GM12878 (cell line): ENCODE measurements around the gene NFIX. TPM values are rescaled to one million over a fixed set of nuclear protein-coding genes. Genes with fewer than 3 reads are reported as not detected.

ENCODE experiments used
- ATAC-seq: fragments of 200-7000 bp; cut with Tn5 transposase; 3 replicates; pipeline ENCODE4 v1.9.1; 2020; ENCODE audit warnings: mild to moderate bottlenecking, moderate library complexity
- BruUV-seq: library from RNA; stranded (reverse); fragments of 400-500 nt; replicated peaks from 2 replicates; lab custom pipeline; 2021; lab: Mats Ljungman, UMichigan
- CTCF ChIA-PET: fragments of 300-600 bp; sonication (Branson Sonifier 250); formaldehyde crosslinking; extraction: SDS; loops from one replicate; lab custom pipeline; 2021; ENCODE audit warnings: inconsistent platforms; lab: Yijun Ruan, JAX
- POLR2A ChIA-PET: fragments of 350-600 bp; formaldehyde crosslinking; extraction: SDS; loops from one replicate; lab custom pipeline; 2021; ENCODE audit warnings: inconsistent platforms; lab: Charles Lee
- RAD21 ChIA-PET: fragments of 300-600 bp; sonication (Branson Sonifier 250); formaldehyde crosslinking; loops from one replicate; lab custom pipeline; 2023; ENCODE audit warnings: antibody characterized with exemption; ENCODE audit not compliant: unreplicated experiment; lab: Charles Lee
- SMC1A ChIA-PET: fragments of 300-600 bp; sonication (Branson Sonifier 250); formaldehyde crosslinking; loops from one replicate; lab custom pipeline; 2023; ENCODE audit not compliant: unreplicated experiment, uncharacterized antibody; lab: Charles Lee
- DNase-seq: peaks from one replicate; pipeline ENCODE4 v3.0.0-alpha.2; 2011; ENCODE audit warnings: low read depth, low spot score
- FAIRE-seq: peaks from 3 replicates; lab custom pipeline; 2011; peaks lifted over from hg19 to GRCh38; lab: Jason Lieb, UNC
- H2AFZ ChIP-seq: 2 replicates; pipeline ENCODE4 v1.6.0; 2011; ENCODE audit warnings: low read depth, low read length, control low read depth; ENCODE audit not compliant: control insufficient read depth
- H3K27ac ChIP-seq: 2 replicates; pipeline ENCODE4 v1.5.1; 2011; ENCODE audit warnings: control low read depth; ENCODE audit not compliant: control insufficient read depth, insufficient read depth
- H3K27me3 ChIP-seq, 2 experiments: replicated peaks in 1 of 2; 2 replicates each; pipeline versions ENCODE4 v1.6.0 to v1.6.1; 2011; ENCODE audit warnings: low read length in 1 of 2; ENCODE audit not compliant: control insufficient read depth in 2 of 2, insufficient read depth in 2 of 2
- H3K36me3 ChIP-seq, 2 experiments: 2 replicates each; pipeline ENCODE4 v1.5.1; 2011; ENCODE audit warnings: low read length in 1 of 2; ENCODE audit not compliant: control insufficient read depth in 2 of 2, insufficient read depth in 2 of 2
- H3K4me1 ChIP-seq: 2 replicates; pipeline ENCODE4 v1.6.1; 2011; ENCODE audit warnings: mild to moderate bottlenecking, low read length, moderate library complexity, mixed read lengths; ENCODE audit not compliant: control insufficient read depth, insufficient read depth
- H3K4me2 ChIP-seq: 2 replicates; pipeline ENCODE4 v1.6.0; 2011; ENCODE audit warnings: control low read depth; ENCODE audit not compliant: control insufficient read depth, insufficient read depth
- H3K4me3 ChIP-seq: fragments of 200-600 bp; sonication (generic); 2 replicates; pipeline ENCODE4 v1.5.1; 2016
- H3K79me2 ChIP-seq: 2 replicates; pipeline ENCODE4 v1.6.0; 2011; ENCODE audit warnings: low read length; ENCODE audit not compliant: control insufficient read depth, insufficient read depth
- H3K9ac ChIP-seq: 2 replicates; pipeline ENCODE4 v1.8.0; 2011; ENCODE audit warnings: low read length, control low read depth, mixed read lengths; ENCODE audit not compliant: control insufficient read depth, insufficient read depth
- H3K9me3 ChIP-seq: replicated peaks from 3 replicates; pipeline ENCODE4 v1.5.1; 2011; ENCODE audit warnings: mild to moderate bottlenecking, low read length; ENCODE audit not compliant: control insufficient read depth, insufficient read depth
- H4K20me1 ChIP-seq: 2 replicates; pipeline ENCODE4 v1.6.0; 2011; ENCODE audit not compliant: control insufficient read depth, insufficient read depth
- BCLAF1 ChIP-seq: fragments of 450-650 bp; IDR thresholded peaks from 2 replicates; pipeline ENCODE4 v1.6.1; 2017; ENCODE audit warnings: antibody characterized with exemption, mild to moderate bottlenecking, moderate library complexity
- CTCF ChIP-seq, 3 experiments: IDR thresholded peaks in 2 of 3; conservative IDR thresholded peaks in 1 of 3; 2 replicates each; pipeline ENCODE4 v1.5.1; 2011; ENCODE audit warnings: low read depth in 3 of 3, low read length in 3 of 3, mild to moderate bottlenecking in 3 of 3, control low read depth in 2 of 3, moderate library complexity in 2 of 3, inconsistent platforms in 1 of 3, mixed read lengths in 1 of 3; ENCODE audit not compliant: control insufficient read depth in 2 of 3, insufficient read depth in 1 of 3; ENCODE audit errors: extremely low read depth in 1 of 3
- FOXK2 ChIP-seq: fragments of 450-650 bp; IDR thresholded peaks from 2 replicates; pipeline ENCODE4 v1.6.1; 2017; ENCODE audit warnings: mild to moderate bottlenecking, moderate library complexity
- POLR2AphosphoS5 ChIP-seq: IDR thresholded peaks from 2 replicates; pipeline ENCODE4 v1.6.1; 2011; ENCODE audit warnings: mild to moderate bottlenecking, low read length, inconsistent platforms
- RB1 ChIP-seq: fragments of 450-650 bp; formaldehyde crosslinking; IDR thresholded peaks from 2 replicates; pipeline ENCODE4 v1.6.1; 2017; ENCODE audit warnings: mild to moderate bottlenecking, borderline replicate concordance
- SPI1 ChIP-seq: IDR thresholded peaks from 2 replicates; pipeline ENCODE4 v1.6.1; 2011; ENCODE audit warnings: low read depth, mild to moderate bottlenecking, low read length, moderate library complexity, borderline replicate concordance; ENCODE audit not compliant: insufficient read depth
- WRNIP1 ChIP-seq: IDR thresholded peaks from 2 replicates; pipeline ENCODE4 v1.6.1; 2011; ENCODE audit warnings: low read depth, low read length, improper control_type of control experiment, borderline replicate concordance
- ZNF24 ChIP-seq: fragments of 450-650 bp; IDR thresholded peaks from 2 replicates; pipeline ENCODE4 v1.6.1; 2017; ENCODE audit warnings: antibody characterized with exemption, mild to moderate bottlenecking
- WGBS: methylation state at CpG from one replicate; pipeline ENCODE4 v1.1.6; 2016; ENCODE audit warnings: low lambda C conversion rate; ENCODE audit not compliant: insufficient replicate concordance, insufficient coverage; ENCODE audit errors: missing lambda C conversion rate; 5-methylcytosine and 5-hydroxymethylcytosine counted together
- in situ Hi-C: fragments of 300-500 bp; cut with MboI; formaldehyde crosslinking; loops from 9 replicates; pipeline ENCODE4 v1.14.3; 2018; ENCODE audit warnings: mixed read lengths
- intact Hi-C: fragments of 100-400 bp; cut with micrococcal nuclease; formaldehyde crosslinking; loops from one replicate; pipeline ENCODE4 v1.14.2; 2022; ENCODE audit not compliant: unreplicated experiment
- polyA plus RNA-seq, 11 experiments: library from polyadenylated mRNA; depleted of rRNA in 4 of 11; unstranded in 6 of 11; stranded (reverse) in 5 of 11; fragments of >200 nt; fragmentation: Nextera tagmentation in 4 of 11; fragmentation: Illumina TruSeq in 1 of 11; extraction: Ambion mirVana in 4 of 11; extraction: Trizol in 1 of 11; gene quantifications; 1 replicate in 1 of 11; 2 replicates in 10 of 11; pipeline versions ENCODE4 v1.2.1 to v1.2.3, GENCODE V29; 2011 to 2016; ENCODE audit warnings: inconsistent platforms in 2 of 11, missing spikeins in 2 of 11, low read depth in 1 of 11
- total RNA-seq, 4 experiments: library from RNA; depleted of rRNA in 3 of 4; stranded (reverse); fragments of >200 nt in 3 of 4; fragmentation: Illumina TruSeq in 1 of 4; extraction: Trizol in 1 of 4; gene quantifications; 2 replicates each; pipeline versions ENCODE4 v1.2.1 to v1.2.3, GENCODE V29; 2013 to 2021

Gene NFIX
- total and polyA plus RNA-seq, 10 of the 15 experiments (the other 5 are each of a cell fraction or from before 2014, with no cell fraction given) = 0.02 to 2.2 (median 0.28) TPM

DNA sequence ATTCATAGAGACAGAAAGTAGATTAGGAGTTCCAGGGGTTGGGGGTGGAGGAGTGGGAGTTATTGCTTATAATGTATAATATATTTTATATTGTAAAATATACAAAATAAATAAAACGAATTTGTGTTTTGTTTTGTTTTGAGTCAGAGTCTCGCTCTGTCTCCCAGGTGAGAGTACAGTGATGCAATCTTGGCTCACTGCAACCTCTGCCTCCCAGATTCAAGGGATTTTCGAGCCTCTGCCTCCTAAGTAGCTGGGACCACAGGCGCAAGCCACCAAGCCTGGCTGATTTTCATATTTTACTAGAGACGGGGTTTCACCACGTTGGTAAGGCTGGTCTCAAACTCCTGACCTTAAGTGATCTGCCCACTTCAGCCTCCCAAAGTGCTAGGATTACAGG, 35.8 kb upstream of the NFIX start:
- intact Hi-C loops (no loop called here), in situ Hi-C loops (no loop called here)
- no peaks in the 10 kb centered on the region for H3K27me3 ChIP-seq
- no peak for TF ChIP-seq CTCF (IDR thresholded peaks at IDR 0.05 in 2 of 3, conservative IDR thresholded peaks at IDR 0.05 in 1 of 3; ENCODE audit: control insufficient read depth in 2 of 3, extremely low read depth in 1 of 3, insufficient read depth in 1 of 3, low read depth in 3 of 3, low read length in 3 of 3)
- no peak for TF ChIP-seq RB1
- TF ChIP-seq FOXK2 = no peak
- TF ChIP-seq WRNIP1 = no peak
- TF ChIP-seq BCLAF1 = no peak
- TF ChIP-seq SPI1 = no peak
- no peak for TF ChIP-seq ZNF24
- TF ChIP-seq POLR2AphosphoS5 = no peak
- no peak for DNase-seq
- H3K4me1 ChIP-seq = peaks cover 8% of the 10 kb centered on the region
- no peaks in the 10 kb centered on the region for H3K36me3 ChIP-seq
- POLR2A ChIA-PET = interaction anchor here (0.6 kb wide), 1 partner anchor 20 kb away, joined by 3 read pairs; no protein-coding TSS in a partner anchor
- no peak overlapping the region for H3K27ac ChIP-seq
- no peak for ATAC-seq
- no TSS peak for BruUV-seq
- H3K9me3 ChIP-seq = no peaks in the 10 kb centered on the region
- H3K79me2 ChIP-seq = peaks cover 25% of the 10 kb centered on the region
- no peak overlapping the region for H3K4me2 ChIP-seq
- CTCF ChIA-PET = interaction anchor here (0.6 to 1.6 kb wide), 3 partner anchors 40 to 86 kb away, joined by 3 to 6 read pairs (median 3); partner anchors contain the start of gene SYCE2
- H4K20me1 ChIP-seq = no peaks in the 10 kb centered on the region
- RAD21 ChIA-PET = no interaction called here
- H3K9ac ChIP-seq = no peak overlapping the region
- H3K4me3 ChIP-seq = no peak overlapping the region
- SMC1A ChIA-PET = interaction anchor here (0.9 to 1.1 kb wide), 2 partner anchors 20 to 47 kb away, joined by 3 read pairs; no protein-coding TSS in a partner anchor
- H2AFZ ChIP-seq = no peak overlapping the region
- WGBS = 9% methylated on average over 6 of the region's 6 CpGs
- FAIRE-seq = no peak
